ENCODE results near the gene FBLN2.

DNA sequence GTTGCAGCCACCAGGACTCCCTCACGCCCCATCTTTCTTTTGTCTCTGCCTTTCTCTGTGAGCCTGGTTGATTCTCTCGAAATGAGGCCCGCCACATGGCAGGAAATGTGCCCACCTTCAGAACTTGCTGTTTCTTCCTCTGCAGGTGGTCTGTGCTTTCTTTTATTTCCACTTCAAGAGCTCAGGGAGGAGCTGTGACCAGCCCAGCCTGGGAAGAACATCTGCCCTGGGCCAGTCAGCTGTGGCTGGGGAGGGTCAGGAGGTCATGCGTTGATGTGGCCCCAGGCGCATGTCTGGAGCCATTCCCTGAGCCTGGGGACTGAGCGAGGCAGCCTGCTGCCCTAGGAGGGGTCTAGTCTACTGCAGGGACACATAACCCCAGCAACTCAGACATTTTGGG lies 8.0 kb downstream of the FBLN2 start:
- TF ChIP-seq POLR2A (IDR thresholded peaks at IDR 0.05; ENCODE audit: extremely low read depth, insufficient read length), result no peak
- TF ChIP-seq, protein P1, sequence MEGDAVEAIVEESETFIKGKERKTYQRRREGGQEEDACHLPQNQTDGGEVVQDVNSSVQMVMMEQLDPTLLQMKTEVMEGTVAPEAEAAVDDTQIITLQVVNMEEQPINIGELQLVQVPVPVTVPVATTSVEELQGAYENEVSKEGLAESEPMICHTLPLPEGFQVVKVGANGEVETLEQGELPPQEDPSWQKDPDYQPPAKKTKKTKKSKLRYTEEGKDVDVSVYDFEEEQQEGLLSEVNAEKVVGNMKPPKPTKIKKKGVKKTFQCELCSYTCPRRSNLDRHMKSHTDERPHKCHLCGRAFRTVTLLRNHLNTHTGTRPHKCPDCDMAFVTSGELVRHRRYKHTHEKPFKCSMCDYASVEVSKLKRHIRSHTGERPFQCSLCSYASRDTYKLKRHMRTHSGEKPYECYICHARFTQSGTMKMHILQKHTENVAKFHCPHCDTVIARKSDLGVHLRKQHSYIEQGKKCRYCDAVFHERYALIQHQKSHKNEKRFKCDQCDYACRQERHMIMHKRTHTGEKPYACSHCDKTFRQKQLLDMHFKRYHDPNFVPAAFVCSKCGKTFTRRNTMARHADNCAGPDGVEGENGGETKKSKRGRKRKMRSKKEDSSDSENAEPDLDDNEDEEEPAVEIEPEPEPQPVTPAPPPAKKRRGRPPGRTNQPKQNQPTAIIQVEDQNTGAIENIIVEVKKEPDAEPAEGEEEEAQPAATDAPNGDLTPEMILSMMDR (IDR thresholded peaks at IDR 0.05; ENCODE audit: low read depth, low read length), result no peak
